SK-N-MC (cell line): ENCODE data around the gene ZNF410.

ENCODE experiments used
- DNase-seq: peaks from one replicate; pipeline ENCODE4 v3.0.0-alpha.2; 2011; ENCODE audit warnings: low read depth, low spot score
- H3K27ac ChIP-seq: fragments of 200-600 bp; sonication (generic); 2 replicates; pipeline ENCODE4 v1.5.1; 2016; ENCODE audit warnings: mixed run types
- H3K36me3 ChIP-seq: fragments of 200-600 bp; sonication (generic); 2 replicates; pipeline ENCODE4 v1.6.1; 2017; ENCODE audit warnings: antibody characterized with exemption, low read length, mixed read lengths; ENCODE audit not compliant: insufficient read depth
- H3K4me3 ChIP-seq: fragments of 200-600 bp; sonication (generic); 2 replicates; pipeline ENCODE4 v1.5.1; 2016
- H3K9ac ChIP-seq: fragments of 200-600 bp; sonication (generic); 2 replicates; pipeline ENCODE4 v1.8.0; 2017; ENCODE audit warnings: mixed run types, mixed read lengths; ENCODE audit not compliant: insufficient read length
- H3K9me3 ChIP-seq: fragments of 200-600 bp; sonication (generic); 2 replicates; pipeline ENCODE4 v1.6.1; 2017; ENCODE audit warnings: low read depth, mild to moderate bottlenecking, antibody characterized with exemption, low read length, moderate library complexity, mixed read lengths
- EZH2 ChIP-seq: fragments of 200-600 bp; sonication (generic); IDR thresholded peaks from one replicate; pipeline ENCODE4 v1.6.1; 2017; ENCODE audit warnings: antibody characterized with exemption
- FOXP2 ChIP-seq: optimal IDR thresholded peaks from 2 replicates; pipeline ENCODE3; 2011; ENCODE audit warnings: mild to moderate bottlenecking, moderate library complexity; ENCODE audit not compliant: insufficient read depth; ENCODE audit errors: extremely low read length, control extremely low read depth
- POLR2AphosphoS5 ChIP-seq: IDR thresholded peaks from 2 replicates; pipeline ENCODE4 v1.6.1; 2012; ENCODE audit warnings: mild to moderate bottlenecking, low read depth, low read length, borderline replicate concordance

Gene ZNF410

GRCh38 chr14:73924337-73924736, 37.7 kb downstream of the ZNF410 start:
- H3K9me3 ChIP-seq = no peaks in the 10 kb centered on the region
- TF ChIP-seq POLR2AphosphoS5 = no peak
- no peak for TF ChIP-seq FOXP2
- H3K27ac ChIP-seq = no peak overlapping the region
- peaks cover 94% of the 10 kb centered on the region for H3K36me3 ChIP-seq
- H3K9ac ChIP-seq = no peak overlapping the region
- H3K4me3 ChIP-seq = no peak overlapping the region
- no peak for DNase-seq

- no peak for TF ChIP-seq EZH2
- TF ChIP-seq FOXP2 = no peak
- Histone ChIP-seq H3K27ac (no peak overlapping the region), H3K9me3 (no peaks in the 10 kb centered on the region), H3K4me3 (no peak overlapping the region), H3K36me3 (peaks cover 36% of the 10 kb centered on the region), H3K9ac (no peak overlapping the region)
- DNase-seq = no peak
Measured at GRCh38 chr14:73935666-73936065, 49.0 kb downstream of the ZNF410 start.

GRCh38 chr14:73936548-73936947, 49.9 kb downstream of the ZNF410 start:
- H3K9me3 ChIP-seq = no peaks in the 10 kb centered on the region
- no peak overlapping the region for H3K4me3 ChIP-seq
- no peak overlapping the region for H3K9ac ChIP-seq
- H3K36me3 ChIP-seq = peaks cover 27% of the 10 kb centered on the region
- no peak for DNase-seq
- H3K27ac ChIP-seq = no peak overlapping the region
- TF ChIP-seq FOXP2 (no peak), EZH2 (no peak), POLR2AphosphoS5 (no peak)

GRCh38 chr14:73937012-73937411, 50.4 kb downstream of the ZNF410 start:
- Histone ChIP-seq H3K9me3 (no peaks in the 10 kb centered on the region), H3K27ac (peak overlapping the region; percentile 1; the same call in 1 of the 2 replicates), H3K36me3 (peaks cover 23% of the 10 kb centered on the region), H3K9ac (no peak overlapping the region), H3K4me3 (no peak overlapping the region)
- no peak for TF ChIP-seq FOXP2
- no peak for TF ChIP-seq EZH2
- no peak for TF ChIP-seq POLR2AphosphoS5
- DNase-seq = no peak

GRCh38 chr14:73942180-73942579, 55.5 kb downstream of the ZNF410 start:
- Histone ChIP-seq H3K27ac (no peak overlapping the region), H3K9me3 (no peaks in the 10 kb centered on the region), H3K4me3 (no peak overlapping the region), H3K36me3 (no peaks in the 10 kb centered on the region), H3K9ac (no peak overlapping the region)
- DNase-seq = no peak
- no peak for TF ChIP-seq POLR2AphosphoS5
- no peak for TF ChIP-seq FOXP2
- TF ChIP-seq EZH2 = no peak

- Histone ChIP-seq H3K9me3 (no peaks in the 10 kb centered on the region), H3K9ac (no peak overlapping the region), H3K27ac (no peak overlapping the region), H3K4me3 (no peak overlapping the region), H3K36me3 (no peaks in the 10 kb centered on the region)
- DNase-seq = no peak
- TF ChIP-seq POLR2AphosphoS5 = no peak
- TF ChIP-seq FOXP2 = no peak
- no peak for TF ChIP-seq EZH2
Measured at GRCh38 chr14:73943083-73943482, 56.4 kb downstream of the ZNF410 start.

GRCh38 chr14:73944432-73945158, 57.9 kb downstream of the ZNF410 start:
- Histone ChIP-seq H3K27ac (no peak overlapping the region), H3K9ac (no peak overlapping the region), H3K36me3 (no peaks in the 10 kb centered on the region), H3K9me3 (no peaks in the 10 kb centered on the region), H3K4me3 (no peak overlapping the region)
- no peak for DNase-seq
- no peak for TF ChIP-seq FOXP2

- H3K9ac ChIP-seq = no peak overlapping the region
- no peaks in the 10 kb centered on the region for H3K36me3 ChIP-seq
- H3K27ac ChIP-seq = no peak overlapping the region
- no peak for DNase-seq
- TF ChIP-seq EZH2 (no peak), FOXP2 (no peak), POLR2AphosphoS5 (no peak)
- no peaks in the 10 kb centered on the region for H3K9me3 ChIP-seq
- no peak overlapping the region for H3K4me3 ChIP-seq
Measured at GRCh38 chr14:73945159-73945670, 58.6 kb downstream of the ZNF410 start.
